Osteoblast (primary cell): ENCODE results near the gene LSG1. TPM values are rescaled to one million over a fixed set of nuclear protein-coding genes. Genes with fewer than 3 reads are reported as not detected.

Experiments used
- DNase-seq: peaks from one replicate; pipeline ENCODE4 v3.0.0; 2011; ENCODE audit warnings: low spot score, mixed read lengths; ENCODE audit not compliant: insufficient read length; ENCODE audit errors: missing footprints
- H2AFZ ChIP-seq: 2 replicates; pipeline ENCODE4 v1.6.0; 2011; ENCODE audit warnings: mild to moderate bottlenecking, low read length
- H3K27ac ChIP-seq: 2 replicates; pipeline ENCODE4 v1.5.1; 2011; ENCODE audit warnings: mild to moderate bottlenecking, low read depth, low read length, moderate library complexity
- H3K27me3 ChIP-seq: 2 replicates; pipeline ENCODE4 v1.6.0; 2012; ENCODE audit warnings: mild to moderate bottlenecking, control low read depth, inconsistent platforms, low read length, moderate library complexity; ENCODE audit not compliant: insufficient read depth
- H3K36me3 ChIP-seq: 2 replicates; pipeline ENCODE4 v1.5.1; 2011; ENCODE audit warnings: mild to moderate bottlenecking, low read length, control low read depth, moderate library complexity; ENCODE audit not compliant: insufficient read depth
- H3K4me1 ChIP-seq: 2 replicates; pipeline ENCODE4 v1.5.1; 2011; ENCODE audit warnings: mild to moderate bottlenecking, low read length, control low read depth, moderate library complexity; ENCODE audit not compliant: insufficient read depth
- H3K4me2 ChIP-seq: 2 replicates; pipeline ENCODE4 v1.6.0; 2011; ENCODE audit warnings: mild to moderate bottlenecking, low read length; ENCODE audit not compliant: insufficient read depth
- H3K4me3 ChIP-seq: fragments of 200-600 bp; sonication (generic); 3 replicates; pipeline ENCODE4 v1.5.1; 2012; ENCODE audit warnings: mild to moderate bottlenecking, low read length, inconsistent platforms; ENCODE audit not compliant: insufficient read depth
- H3K79me2 ChIP-seq: 2 replicates; pipeline ENCODE4 v1.6.0; 2012; ENCODE audit warnings: mild to moderate bottlenecking, low read length, control low read depth, inconsistent platforms; ENCODE audit not compliant: insufficient read depth
- H3K9me3 ChIP-seq: 2 replicates; pipeline ENCODE4 v1.5.1; 2011; ENCODE audit warnings: low read depth, low read length, control low read depth
- H4K20me1 ChIP-seq: 2 replicates; pipeline ENCODE4 v1.6.0; 2012; ENCODE audit warnings: mild to moderate bottlenecking, low read length, control low read depth; ENCODE audit not compliant: insufficient read depth
- total RNA-seq: library from RNA; depleted of rRNA; stranded (reverse); fragments of >200 nt; gene quantifications from 2 replicates; pipeline ENCODE4 v1.2.3, GENCODE V29; 2012
- TF ChIP-seq, protein P1 (sequence below): IDR thresholded peaks from 2 replicates; pipeline ENCODE4 v1.5.1; 2011; ENCODE audit warnings: mild to moderate bottlenecking, low read depth, low read length, moderate library complexity; ENCODE audit errors: extremely low read depth

LSG1 gene
- total RNA-seq, 1 donor: 40.9 TPM

GRCh38 chr3:194647747-194648146 is 24.2 kb downstream of the LSG1 start:
- H3K4me1 ChIP-seq: no peaks in the 10 kb centered on the region
- H3K27ac ChIP-seq: no peak overlapping the region
- H3K4me2 ChIP-seq: no peak overlapping the region
- H4K20me1 ChIP-seq: no peaks in the 10 kb centered on the region
- DNase-seq: no peak
- H3K79me2 ChIP-seq: peaks cover 3% of the 10 kb centered on the region
- no peak overlapping the region for H3K4me3 ChIP-seq
- H3K36me3 ChIP-seq: peaks cover 84% of the 10 kb centered on the region
- TF ChIP-seq, protein P1, sequence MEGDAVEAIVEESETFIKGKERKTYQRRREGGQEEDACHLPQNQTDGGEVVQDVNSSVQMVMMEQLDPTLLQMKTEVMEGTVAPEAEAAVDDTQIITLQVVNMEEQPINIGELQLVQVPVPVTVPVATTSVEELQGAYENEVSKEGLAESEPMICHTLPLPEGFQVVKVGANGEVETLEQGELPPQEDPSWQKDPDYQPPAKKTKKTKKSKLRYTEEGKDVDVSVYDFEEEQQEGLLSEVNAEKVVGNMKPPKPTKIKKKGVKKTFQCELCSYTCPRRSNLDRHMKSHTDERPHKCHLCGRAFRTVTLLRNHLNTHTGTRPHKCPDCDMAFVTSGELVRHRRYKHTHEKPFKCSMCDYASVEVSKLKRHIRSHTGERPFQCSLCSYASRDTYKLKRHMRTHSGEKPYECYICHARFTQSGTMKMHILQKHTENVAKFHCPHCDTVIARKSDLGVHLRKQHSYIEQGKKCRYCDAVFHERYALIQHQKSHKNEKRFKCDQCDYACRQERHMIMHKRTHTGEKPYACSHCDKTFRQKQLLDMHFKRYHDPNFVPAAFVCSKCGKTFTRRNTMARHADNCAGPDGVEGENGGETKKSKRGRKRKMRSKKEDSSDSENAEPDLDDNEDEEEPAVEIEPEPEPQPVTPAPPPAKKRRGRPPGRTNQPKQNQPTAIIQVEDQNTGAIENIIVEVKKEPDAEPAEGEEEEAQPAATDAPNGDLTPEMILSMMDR: no peak
- H3K27me3 ChIP-seq: no peaks in the 10 kb centered on the region
- H2AFZ ChIP-seq: no peak overlapping the region
- no peaks in the 10 kb centered on the region for H3K9me3 ChIP-seq

- DNase-seq: no peak
- Histone ChIP-seq H3K27ac (no peak overlapping the region), H3K4me3 (no peak overlapping the region), H2AFZ (no peak overlapping the region), H4K20me1 (no peaks in the 10 kb centered on the region), H3K9me3 (no peaks in the 10 kb centered on the region), H3K4me1 (peaks cover 25% of the 10 kb centered on the region), H3K79me2 (peaks cover 24% of the 10 kb centered on the region), H3K27me3 (no peaks in the 10 kb centered on the region), H3K36me3 (peaks cover 48% of the 10 kb centered on the region), H3K4me2 (no peak overlapping the region)
- TF ChIP-seq, protein P1: no peak
These were observed 29.2 kb downstream of the LSG1 start for GRCh38 chr3:194642769-194643168.

DNA sequence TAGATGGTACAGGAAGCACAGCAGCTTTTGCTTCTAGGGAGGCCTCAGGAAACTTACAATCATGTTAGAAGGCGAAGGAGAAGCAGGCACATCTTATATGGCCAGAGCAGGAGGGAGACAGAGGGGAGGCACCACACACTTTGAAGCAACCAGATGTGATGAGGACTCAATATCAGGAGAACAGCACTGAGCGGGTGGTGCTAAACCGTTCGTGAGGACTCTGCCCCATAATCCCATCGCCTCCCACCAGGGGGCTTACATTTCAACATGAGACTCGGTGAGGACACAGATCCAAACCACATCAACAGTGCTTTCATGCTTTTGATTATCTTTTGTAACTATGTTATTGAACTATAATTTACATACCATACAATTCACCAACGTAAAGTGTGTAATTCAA is 31.2 kb downstream of the LSG1 start:
- H3K79me2 ChIP-seq: peaks cover 30% of the 10 kb centered on the region
- peaks cover 25% of the 10 kb centered on the region for H3K4me1 ChIP-seq
- H3K4me2 ChIP-seq: peak overlapping the region; percentile 78
- H3K27me3 ChIP-seq: no peaks in the 10 kb centered on the region
- no peaks in the 10 kb centered on the region for H4K20me1 ChIP-seq
- H3K36me3 ChIP-seq: peaks cover 35% of the 10 kb centered on the region
- DNase-seq: no peak
- peak overlapping the region; percentile 80 for H3K27ac ChIP-seq
- H3K9me3 ChIP-seq: no peaks in the 10 kb centered on the region
- TF ChIP-seq, protein P1: peak; percentile 47
- H3K4me3 ChIP-seq: no peak overlapping the region
- no peak overlapping the region for H2AFZ ChIP-seq

- H3K4me3 ChIP-seq: no peak overlapping the region
- no peaks in the 10 kb centered on the region for H3K27me3 ChIP-seq
- peak overlapping the region; percentile 78 for H3K4me2 ChIP-seq
- H3K36me3 ChIP-seq: peaks cover 21% of the 10 kb centered on the region
- no peak overlapping the region for H2AFZ ChIP-seq
- DNase-seq: no peak
- H3K27ac ChIP-seq: peak overlapping the region; percentile 80
- no peaks in the 10 kb centered on the region for H4K20me1 ChIP-seq
- TF ChIP-seq, protein P1: no peak
- peaks cover 25% of the 10 kb centered on the region for H3K4me1 ChIP-seq
- H3K79me2 ChIP-seq: peaks cover 34% of the 10 kb centered on the region
- no peaks in the 10 kb centered on the region for H3K9me3 ChIP-seq
These were observed 32.9 kb downstream of the LSG1 start for GRCh38 chr3:194638991-194639605.
